Activated CD4-positive, alpha-beta memory T cell treated with anti-CD3 and anti-CD28 coated beads, Interleukin-2, amount 10 ng/mL, durations not matched to agents 7 days and 5 days (primary cell): Measurements from ENCODE around the gene FYB1. TPM values are rescaled to one million over a fixed set of nuclear protein-coding genes. Genes with fewer than 3 reads are reported as not detected.

Experiments used
- CTCF ChIA-PET: fragments of 350-600 bp; sonication (Branson Sonifier 250); formaldehyde crosslinking; loops from one replicate; lab custom pipeline; 2021; ENCODE audit warnings: antibody characterized with exemption, inconsistent platforms; lab: Charles Lee
- POLR2A ChIA-PET: fragments of 350-600 bp; sonication (Branson Sonifier 250); formaldehyde crosslinking; loops from one replicate; lab custom pipeline; 2021; ENCODE audit warnings: antibody characterized with exemption; lab: Charles Lee
- DNase-seq: peaks from one replicate; pipeline ENCODE4 v3.0.0-alpha.2; 2020
- H3K27ac Mint-ChIP-seq: one replicate; pipeline ENCODE4 v1.8.0; 2021; ENCODE audit warnings: mild to moderate bottlenecking, mixed read lengths
- H3K27me3 Mint-ChIP-seq: one replicate; pipeline ENCODE4 v1.8.0; 2021; ENCODE audit warnings: mixed read lengths
- H3K36me3 Mint-ChIP-seq: one replicate; pipeline ENCODE4 v1.8.0; 2021; ENCODE audit warnings: low read depth, mixed read lengths
- H3K4me1 Mint-ChIP-seq: one replicate; pipeline ENCODE4 v1.8.0; 2021; ENCODE audit warnings: mixed read lengths
- H3K4me3 Mint-ChIP-seq: one replicate; pipeline ENCODE4 v1.8.0; 2021; ENCODE audit warnings: mild to moderate bottlenecking, mixed read lengths
- H3K9me3 Mint-ChIP-seq: one replicate; pipeline ENCODE4 v1.8.0; 2021; ENCODE audit warnings: mixed read lengths
- total RNA-seq, 2 experiments: library from RNA; stranded (reverse); gene quantifications; one replicate each; pipeline ENCODE4 v1.2.3, GENCODE V29; 2021

Gene FYB1
- 100 to 1,000 TPM; 260 to 270 TPM for total RNA-seq

GRCh38 chr5:39219437-39219836 lies at the start of gene FYB1:
Gene FYB1, minus strand, starts transcription at chr5:39219563. Its CDS starts 16,603 bp downstream, at chr5:39202960.
- ChIA-PET CTCF (interaction anchor here (0.6 to 5.4 kb wide), 5 partner anchors 11 to 64 kb away, joined by 5 to 126 read pairs (median 74); no protein-coding TSS in a partner anchor), POLR2A (interaction anchor here (1.7 kb wide), 1 partner anchor 12 kb away, joined by 4 read pairs; no protein-coding TSS in a partner anchor)
- Mint-ChIP-seq H3K4me1 (peaks cover 39% of the 10 kb centered on the region), H3K27me3 (no peaks in the 10 kb centered on the region), H3K36me3 (no peaks in the 10 kb centered on the region), H3K27ac (no peak within 1 kb of the TSS), H3K4me3 (no peak within 1 kb of the TSS), H3K9me3 (no peaks in the 10 kb centered on the region)
- DNase-seq, result no peak

- Mint-ChIP-seq H3K36me3 (no peaks in the 10 kb centered on the region), H3K9me3 (no peaks in the 10 kb centered on the region), H3K27me3 (no peaks in the 10 kb centered on the region), H3K4me1 (peaks cover 41% of the 10 kb centered on the region), H3K4me3 (no peak overlapping the region), H3K27ac (no peak overlapping the region)
- ChIA-PET CTCF (interaction anchor here (2.1 to 2.5 kb wide), 2 partner anchors 17 to 50 kb away, joined by 7 to 13 read pairs; no protein-coding TSS in a partner anchor), POLR2A (no interaction called here)
- no peak for DNase-seq
Measured at GRCh38 chr5:39267186-39267585, 47.8 kb upstream of the FYB1 start.

GRCh38 chr5:39266442-39266841 lies 47.1 kb upstream of the FYB1 start:
- no peak for DNase-seq
- H3K4me3 Mint-ChIP-seq, result no peak overlapping the region
- no peaks in the 10 kb centered on the region for H3K9me3 Mint-ChIP-seq
- no peak overlapping the region for H3K27ac Mint-ChIP-seq
- H3K36me3 Mint-ChIP-seq, result no peaks in the 10 kb centered on the region
- peaks cover 34% of the 10 kb centered on the region for H3K4me1 Mint-ChIP-seq
- ChIA-PET CTCF (interaction anchor here (0.7 to 2.1 kb wide), 3 partner anchors 17 to 58 kb away, joined by 3 to 13 read pairs (median 4); no protein-coding TSS in a partner anchor), POLR2A (interaction anchor here (1.3 kb wide), 1 partner anchor 25 kb away, joined by 3 read pairs; no protein-coding TSS in a partner anchor)
- no peaks in the 10 kb centered on the region for H3K27me3 Mint-ChIP-seq

GRCh38 chr5:39264528-39264927 lies 45.2 kb upstream of the FYB1 start:
- Mint-ChIP-seq H3K4me1 (peaks cover 26% of the 10 kb centered on the region), H3K27ac (peak overlapping the region; percentile 0), H3K4me3 (no peak overlapping the region), H3K9me3 (no peaks in the 10 kb centered on the region), H3K36me3 (no peaks in the 10 kb centered on the region), H3K27me3 (no peaks in the 10 kb centered on the region)
- ChIA-PET POLR2A (interaction anchor here (0.9 to 2.4 kb wide), 3 partner anchors 9 to 33 kb away, joined by 4 to 8 read pairs (median 4); no protein-coding TSS in a partner anchor), CTCF (interaction anchor here (1.5 to 2.2 kb wide), 3 partner anchors 10 to 192 kb away, joined by 3 to 15 read pairs (median 7); no protein-coding TSS in a partner anchor)
- peak; percentile 31 for DNase-seq

GRCh38 chr5:39262981-39263380 lies 43.6 kb upstream of the FYB1 start:
- Mint-ChIP-seq H3K9me3 (no peaks in the 10 kb centered on the region), H3K4me1 (peaks cover 26% of the 10 kb centered on the region), H3K4me3 (no peak overlapping the region), H3K36me3 (no peaks in the 10 kb centered on the region), H3K27me3 (no peaks in the 10 kb centered on the region), H3K27ac (no peak overlapping the region)
- CTCF ChIA-PET, result interaction anchor here (2.2 kb wide), 1 partner anchor 46 kb away, joined by 15 read pairs; no protein-coding TSS in a partner anchor
- POLR2A ChIA-PET, result no interaction called here
- DNase-seq, result no peak

- Mint-ChIP-seq H3K36me3 (peaks cover 4% of the 10 kb centered on the region), H3K4me1 (peaks cover 26% of the 10 kb centered on the region), H3K27ac (no peak overlapping the region), H3K27me3 (peaks cover 3% of the 10 kb centered on the region), H3K4me3 (no peak overlapping the region), H3K9me3 (no peaks in the 10 kb centered on the region)
- DNase-seq, result no peak
- ChIA-PET CTCF (interaction anchor here (0.6 to 1.7 kb wide), 2 partner anchors 14 to 43 kb away, joined by 4 to 9 read pairs; no protein-coding TSS in a partner anchor), POLR2A (interaction anchor here (1.4 to 1.8 kb wide), 2 partner anchors 15 to 28 kb away, joined by 4 read pairs; no protein-coding TSS in a partner anchor)
Measured at GRCh38 chr5:39260095-39260494, 40.7 kb upstream of the FYB1 start.

GRCh38 chr5:39257554-39257953 lies 38.2 kb upstream of the FYB1 start:
- Mint-ChIP-seq H3K4me1 (peaks cover 16% of the 10 kb centered on the region), H3K36me3 (peaks cover 4% of the 10 kb centered on the region), H3K27me3 (peaks cover 3% of the 10 kb centered on the region), H3K9me3 (no peaks in the 10 kb centered on the region), H3K4me3 (no peak overlapping the region), H3K27ac (no peak overlapping the region)
- ChIA-PET POLR2A (no interaction called here), CTCF (interaction anchor here (1.9 kb wide), 1 partner anchor 40 kb away, joined by 8 read pairs; no protein-coding TSS in a partner anchor)
- DNase-seq, result no peak

GRCh38 chr5:39256477-39257235 lies 37.3 kb upstream of the FYB1 start:
- peaks cover 16% of the 10 kb centered on the region for H3K4me1 Mint-ChIP-seq
- peaks cover 3% of the 10 kb centered on the region for H3K27me3 Mint-ChIP-seq
- H3K9me3 Mint-ChIP-seq, result no peaks in the 10 kb centered on the region
- H3K4me3 Mint-ChIP-seq, result no peak overlapping the region
- DNase-seq, result no peak
- peaks cover 4% of the 10 kb centered on the region for H3K36me3 Mint-ChIP-seq
- H3K27ac Mint-ChIP-seq, result no peak overlapping the region
- CTCF ChIA-PET, result interaction anchor here (1.9 kb wide), 1 partner anchor 39 kb away, joined by 8 read pairs; no protein-coding TSS in a partner anchor
- POLR2A ChIA-PET, result no interaction called here

- DNase-seq, result no peak
- Mint-ChIP-seq H3K4me1 (peaks cover 16% of the 10 kb centered on the region), H3K27me3 (peaks cover 3% of the 10 kb centered on the region), H3K4me3 (no peak overlapping the region), H3K9me3 (no peaks in the 10 kb centered on the region), H3K27ac (no peak overlapping the region), H3K36me3 (peaks cover 4% of the 10 kb centered on the region)
- ChIA-PET CTCF (interaction anchor here (1.9 kb wide), 1 partner anchor 38 kb away, joined by 8 read pairs; no protein-coding TSS in a partner anchor), POLR2A (no interaction called here)
Measured at GRCh38 chr5:39255406-39255805, 36.0 kb upstream of the FYB1 start.

- Mint-ChIP-seq H3K36me3 (peaks cover 4% of the 10 kb centered on the region), H3K27me3 (peaks cover 3% of the 10 kb centered on the region), H3K27ac (no peak overlapping the region), H3K4me1 (peaks cover 16% of the 10 kb centered on the region), H3K9me3 (peaks cover 4% of the 10 kb centered on the region), H3K4me3 (no peak overlapping the region)
- CTCF ChIA-PET, result no interaction called here
- POLR2A ChIA-PET, result no interaction called here
- DNase-seq, result no peak
Measured at GRCh38 chr5:39254671-39255070, 35.3 kb upstream of the FYB1 start.

GRCh38 chr5:39253196-39253595 lies 33.8 kb upstream of the FYB1 start:
- ChIA-PET CTCF (no interaction called here), POLR2A (no interaction called here)
- H3K36me3 Mint-ChIP-seq, result peaks cover 8% of the 10 kb centered on the region
- H3K27me3 Mint-ChIP-seq, result peaks cover 3% of the 10 kb centered on the region
- DNase-seq, result no peak
- peaks cover 16% of the 10 kb centered on the region for H3K4me1 Mint-ChIP-seq
- H3K4me3 Mint-ChIP-seq, result no peak overlapping the region
- H3K27ac Mint-ChIP-seq, result no peak overlapping the region
- H3K9me3 Mint-ChIP-seq, result peaks cover 8% of the 10 kb centered on the region

- Mint-ChIP-seq H3K27me3 (no peaks in the 10 kb centered on the region), H3K9me3 (peaks cover 8% of the 10 kb centered on the region), H3K4me3 (no peak overlapping the region), H3K27ac (no peak overlapping the region), H3K36me3 (peaks cover 5% of the 10 kb centered on the region), H3K4me1 (no peaks in the 10 kb centered on the region)
- POLR2A ChIA-PET, result no interaction called here
- CTCF ChIA-PET, result no interaction called here
- no peak for DNase-seq
Measured at GRCh38 chr5:39249564-39250274, 30.4 kb upstream of the FYB1 start.
